ENCODE measurements around the gene TRABD2B.

DNA sequence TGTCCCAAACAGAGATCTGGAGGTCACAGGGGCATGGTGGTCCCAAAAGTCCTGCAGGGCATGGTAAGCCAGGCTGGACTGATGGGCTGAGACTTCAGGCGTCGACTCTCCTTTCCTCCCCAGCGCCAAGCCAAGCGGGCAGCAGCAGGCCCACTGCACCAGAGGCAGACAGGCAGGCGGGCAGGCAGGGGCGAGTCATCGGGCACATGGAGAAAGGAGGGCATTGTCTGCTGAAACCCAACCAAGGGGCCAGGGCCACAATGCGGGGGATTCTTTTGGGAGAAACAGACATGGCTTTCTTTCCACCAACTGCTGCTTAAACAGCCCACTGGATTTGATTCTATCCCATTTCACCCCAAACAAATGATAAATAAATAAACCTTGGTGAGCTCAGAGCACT is 46.2 kb downstream of the TRABD2B start:
- TF ChIP-seq, protein P1, sequence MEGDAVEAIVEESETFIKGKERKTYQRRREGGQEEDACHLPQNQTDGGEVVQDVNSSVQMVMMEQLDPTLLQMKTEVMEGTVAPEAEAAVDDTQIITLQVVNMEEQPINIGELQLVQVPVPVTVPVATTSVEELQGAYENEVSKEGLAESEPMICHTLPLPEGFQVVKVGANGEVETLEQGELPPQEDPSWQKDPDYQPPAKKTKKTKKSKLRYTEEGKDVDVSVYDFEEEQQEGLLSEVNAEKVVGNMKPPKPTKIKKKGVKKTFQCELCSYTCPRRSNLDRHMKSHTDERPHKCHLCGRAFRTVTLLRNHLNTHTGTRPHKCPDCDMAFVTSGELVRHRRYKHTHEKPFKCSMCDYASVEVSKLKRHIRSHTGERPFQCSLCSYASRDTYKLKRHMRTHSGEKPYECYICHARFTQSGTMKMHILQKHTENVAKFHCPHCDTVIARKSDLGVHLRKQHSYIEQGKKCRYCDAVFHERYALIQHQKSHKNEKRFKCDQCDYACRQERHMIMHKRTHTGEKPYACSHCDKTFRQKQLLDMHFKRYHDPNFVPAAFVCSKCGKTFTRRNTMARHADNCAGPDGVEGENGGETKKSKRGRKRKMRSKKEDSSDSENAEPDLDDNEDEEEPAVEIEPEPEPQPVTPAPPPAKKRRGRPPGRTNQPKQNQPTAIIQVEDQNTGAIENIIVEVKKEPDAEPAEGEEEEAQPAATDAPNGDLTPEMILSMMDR (IDR thresholded peaks at IDR 0.05 in 4 of 5, conservative IDR thresholded peaks at IDR 0.05 in 1 of 5) = no peak
- TF ChIP-seq POLR2A (IDR thresholded peaks at IDR 0.05) = no peak
